Endodermal cell (in vitro differentiated cells): Measurements from ENCODE around the gene SMG6. TPM values are rescaled to one million over a fixed set of nuclear protein-coding genes. Genes with fewer than 3 reads are reported as not detected.

Source experiments
- DNase-seq: peaks from one replicate; pipeline ENCODE4 v3.0.0-alpha.2; 2017
- H3K27ac ChIP-seq: 2 replicates; pipeline ENCODE4 v1.5.1; 2013; ENCODE audit warnings: mild to moderate bottlenecking, low read depth, low read length, moderate library complexity
- H3K27me3 ChIP-seq: 2 replicates; pipeline ENCODE4 v1.6.1; 2013; ENCODE audit warnings: mild to moderate bottlenecking, low read length, moderate library complexity; ENCODE audit not compliant: insufficient read depth, control insufficient read depth, poor library complexity, severe bottlenecking
- H3K36me3 ChIP-seq: 2 replicates; pipeline ENCODE4 v1.7.0; 2013; ENCODE audit warnings: mild to moderate bottlenecking, low read length, moderate library complexity; ENCODE audit not compliant: control insufficient read depth, insufficient read depth
- H3K4me1 ChIP-seq: one replicate; pipeline ENCODE4 v1.7.0; 2013; ENCODE audit warnings: low read length; ENCODE audit not compliant: control insufficient read depth, insufficient read depth
- H3K4me3 ChIP-seq: 2 replicates; pipeline ENCODE4 v1.5.1; 2013; ENCODE audit warnings: mild to moderate bottlenecking, low read length, moderate library complexity
- H3K9ac ChIP-seq: 2 replicates; pipeline ENCODE4 v1.6.1; 2013; ENCODE audit warnings: mild to moderate bottlenecking, low read length, moderate library complexity; ENCODE audit not compliant: poor library complexity, severe bottlenecking; ENCODE audit errors: extremely low read depth
- H3K9me3 ChIP-seq: 2 replicates; pipeline ENCODE4 v1.6.1; 2013; ENCODE audit warnings: mild to moderate bottlenecking, low read length, moderate library complexity; ENCODE audit not compliant: control insufficient read depth
- H3K27ac Mint-ChIP-seq: 2 replicates; pipeline ENCODE4 v1.8.0; 2020; ENCODE audit warnings: mixed read lengths
- H3K27me3 Mint-ChIP-seq: 2 replicates; pipeline ENCODE4 v1.8.0; 2021; ENCODE audit warnings: mild to moderate bottlenecking, mixed read lengths; ENCODE audit not compliant: insufficient read depth
- H3K36me3 Mint-ChIP-seq: 2 replicates; pipeline ENCODE4 v1.8.0; 2020; ENCODE audit warnings: low read depth, mixed read lengths
- H3K4me1 Mint-ChIP-seq: 2 replicates; pipeline ENCODE4 v1.8.0; 2020; ENCODE audit warnings: mixed read lengths
- H3K4me3 Mint-ChIP-seq: 2 replicates; pipeline ENCODE4 v1.8.0; 2020; ENCODE audit warnings: mild to moderate bottlenecking, moderate library complexity, mixed read lengths
- H3K9me3 Mint-ChIP-seq: 2 replicates; pipeline ENCODE4 v1.8.0; 2020; ENCODE audit warnings: mild to moderate bottlenecking, mixed read lengths
- CTCF ChIP-seq: fragments of 200-600 bp; sonication (generic); conservative IDR thresholded peaks from 2 replicates; pipeline ENCODE4 v1.5.0; 2021; ENCODE audit warnings: antibody characterized with exemption, mild to moderate bottlenecking
- WGBS, 2 experiments: methylation state at CpG; one replicate each; pipeline versions ENCODE4 v1.1.5 to v1.1.7; 2013; ENCODE audit warnings: missing lambda C conversion rate in 2 of 2, mixed read lengths in 1 of 2; ENCODE audit not compliant: insufficient coverage in 1 of 2, insufficient read length in 1 of 2; 5-methylcytosine and 5-hydroxymethylcytosine counted together
- total RNA-seq, 2 donors: library from RNA; stranded (reverse); fragmentation: NEBNext Ultra II Directional in 1 of 2; extraction: Animal tissue kit (Norgen Biotek cat#: 25700) in 1 of 2; gene quantifications; 2 replicates in 1 of 2; 3 replicates in 1 of 2; pipeline ENCODE4 v1.2.1, GENCODE V29; 2021

Gene SMG6
- total RNA-seq, 2 donors from 2014 or later: 44.3 to 56.7 TPM

- Histone ChIP-seq H3K4me1 (peaks cover 22% of the 10 kb centered on the region), H3K9ac (no peak overlapping the region), H3K36me3 (peaks cover 20% of the 10 kb centered on the region), H3K4me3 (no peak overlapping the region), H3K9me3 (no peaks in the 10 kb centered on the region), H3K27me3 (no peaks in the 10 kb centered on the region), H3K27ac (no peak overlapping the region)
- H3K27ac Mint-ChIP-seq: no peak overlapping the region
- H3K4me1 Mint-ChIP-seq: peaks cover 34% of the 10 kb centered on the region
- no peaks in the 10 kb centered on the region for H3K9me3 Mint-ChIP-seq
- 89 to 95% methylated on average over 8 of the region's 8 CpGs for whole genome bisulfite sequencing, 2 experiments
- no peak overlapping the region for H3K4me3 Mint-ChIP-seq
- H3K27me3 Mint-ChIP-seq: no peaks in the 10 kb centered on the region
- peak; percentile 13 for DNase-seq
- H3K36me3 Mint-ChIP-seq: peaks cover 24% of the 10 kb centered on the region
- TF ChIP-seq CTCF: no peak
These were observed 182.8 kb downstream of the SMG6 start for GRCh38 chr17:2120586-2121335.

- DNase-seq: no peak
- 88 to 96% methylated on average over 6 of the region's 6 CpGs for WGBS, 2 experiments
- no peaks in the 10 kb centered on the region for H3K27me3 ChIP-seq
- H3K4me3 ChIP-seq: no peak overlapping the region
- no peak overlapping the region for H3K4me3 Mint-ChIP-seq
- H3K4me1 Mint-ChIP-seq: peaks cover 2% of the 10 kb centered on the region
- no peaks in the 10 kb centered on the region for H3K4me1 ChIP-seq
- H3K27ac Mint-ChIP-seq: no peak overlapping the region
- H3K9ac ChIP-seq: no peak overlapping the region
- H3K9me3 Mint-ChIP-seq: no peaks in the 10 kb centered on the region
- TF ChIP-seq CTCF: no peak
- H3K27ac ChIP-seq: peak overlapping the region; percentile 4
- H3K27me3 Mint-ChIP-seq: no peaks in the 10 kb centered on the region
- no peaks in the 10 kb centered on the region for H3K9me3 ChIP-seq
- H3K36me3 Mint-ChIP-seq: peaks cover 8% of the 10 kb centered on the region
- peaks cover 14% of the 10 kb centered on the region for H3K36me3 ChIP-seq
These were observed 190.3 kb downstream of the SMG6 start for GRCh38 chr17:2113279-2113622.

GRCh38 chr17:2111691-2112090 lies 191.9 kb downstream of the SMG6 start:
- Histone ChIP-seq H3K4me1 (no peaks in the 10 kb centered on the region), H3K9me3 (no peaks in the 10 kb centered on the region), H3K27ac (no peak overlapping the region), H3K4me3 (no peak overlapping the region), H3K9ac (no peak overlapping the region), H3K27me3 (no peaks in the 10 kb centered on the region), H3K36me3 (peaks cover 25% of the 10 kb centered on the region)
- H3K27me3 Mint-ChIP-seq: no peaks in the 10 kb centered on the region
- H3K27ac Mint-ChIP-seq: no peak overlapping the region
- H3K36me3 Mint-ChIP-seq: peaks cover 2% of the 10 kb centered on the region
- no peak overlapping the region for H3K4me3 Mint-ChIP-seq
- H3K9me3 Mint-ChIP-seq: no peaks in the 10 kb centered on the region
- TF ChIP-seq CTCF: no peak
- peaks cover 9% of the 10 kb centered on the region for H3K4me1 Mint-ChIP-seq
- no peak for DNase-seq
- 98 to 100% methylated on average over 5 of the region's 5 CpGs for WGBS, 2 experiments
